ENCODE results near the gene TRAPPC3L.

TRAPPC3L gene

DNA sequence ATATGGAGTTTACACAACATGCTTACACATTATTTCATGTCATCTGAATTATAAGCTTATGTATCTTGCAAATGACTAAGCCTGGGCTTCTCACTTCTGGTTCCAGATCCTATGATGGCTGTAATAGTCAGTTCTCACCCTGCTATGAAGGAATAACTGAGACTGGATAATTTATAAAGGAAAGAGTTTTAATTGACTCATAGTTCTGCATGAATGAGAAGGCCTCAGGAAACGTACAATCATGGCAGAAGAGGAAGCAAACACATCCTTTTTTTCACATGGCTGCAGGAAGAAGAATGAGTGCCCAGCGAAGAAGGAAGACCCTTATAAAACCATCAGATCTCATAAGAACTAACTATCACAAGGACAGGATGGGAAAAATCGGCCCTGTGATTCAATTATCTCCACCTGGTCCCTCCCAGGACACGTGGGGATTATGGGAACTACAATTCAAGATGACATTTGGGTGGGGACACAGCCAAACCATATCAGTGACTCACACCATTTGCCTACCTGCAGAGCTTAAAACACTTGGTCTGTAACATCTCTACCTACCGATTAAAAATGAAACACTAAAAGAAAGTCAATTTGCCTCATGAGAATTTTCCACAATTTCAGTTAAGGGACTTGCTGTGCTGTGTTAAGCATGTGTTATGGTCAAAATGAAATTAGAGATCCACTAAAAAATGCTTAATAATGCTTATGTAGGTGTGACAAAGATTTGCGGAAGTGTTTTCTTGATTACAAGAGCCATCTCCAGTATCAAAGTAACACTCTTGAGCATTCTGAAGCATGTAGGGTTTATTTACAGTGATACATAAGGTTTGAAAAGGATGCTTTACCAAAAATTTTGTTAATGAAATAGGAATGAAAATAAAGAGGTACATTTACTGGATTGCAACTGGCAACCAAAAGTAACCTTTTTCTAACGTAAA, 23.6 kb upstream of the TRAPPC3L start:
- Histone ChIP-seq H2AK5ac (ENCODE audit: low read length, severe bottlenecking) (no peak overlapping the region), H2BK12ac (ENCODE audit: low read length in 2 of 2) (no peak overlapping the region), H2AFZ (ENCODE audit: low read depth, low read length) (no peak overlapping the region), H3K27me3 (ENCODE audit: control insufficient read depth in 1 of 2, insufficient read depth in 1 of 2, low read length in 2 of 2) (no peaks in the 10 kb centered on the region), H2BK120ac (ENCODE audit: low read depth, low read length) (no peak overlapping the region), H3K4me2 (ENCODE audit: low read length, poor library complexity, severe bottlenecking) (no peak overlapping the region), H3K9me3 (ENCODE audit: control insufficient read depth, low read length) (no peaks in the 10 kb centered on the region), H3K36me3 (ENCODE audit: control insufficient read depth in 1 of 2, insufficient read depth in 2 of 2, low read depth in 1 of 2, low read length in 2 of 2) (peaks cover 0 to 1% of the 10 kb centered on the region in 2 experiments), H3K4me3 (ENCODE audit: insufficient read depth in 1 of 2, low read depth in 1 of 2, low read length in 2 of 2) (peak overlapping the region in 1 of 2 experiments; percentile 35), H3K27ac (ENCODE audit: low read length, poor library complexity, severe bottlenecking) (no peak overlapping the region), H4K91ac (ENCODE audit: low read length) (no peak overlapping the region), H3K9ac (ENCODE audit: low read length) (peak overlapping the region; percentile 96), H3K23ac (ENCODE audit: low read length in 2 of 2) (no peak overlapping the region), H3K79me1 (replicated peaks; ENCODE audit: low read length, poor library complexity, severe bottlenecking) (peaks cover 4% of the 10 kb centered on the region), H3K4ac (ENCODE audit: low read depth in 1 of 2, low read length in 2 of 2) (no peak overlapping the region), H2BK15ac (ENCODE audit: low read depth, poor library complexity, severe bottlenecking) (peak overlapping the region; percentile 36), H3K18ac (ENCODE audit: low read depth in 1 of 2, low read length in 2 of 2) (no peak overlapping the region), H4K8ac (ENCODE audit: low read length) (no peak overlapping the region), H3K14ac (ENCODE audit: low read length in 2 of 2) (no peak overlapping the region), H3K4me1 (ENCODE audit: control insufficient read depth, insufficient read depth, low read depth, low read length) (peaks cover 4% of the 10 kb centered on the region), H2BK5ac (ENCODE audit: low read depth, low read length, poor library complexity, severe bottlenecking) (no peak overlapping the region)
- DNase-seq: no peak
- WGBS: 72% methylated on average over 7 of the region's 7 CpGs

DNA sequence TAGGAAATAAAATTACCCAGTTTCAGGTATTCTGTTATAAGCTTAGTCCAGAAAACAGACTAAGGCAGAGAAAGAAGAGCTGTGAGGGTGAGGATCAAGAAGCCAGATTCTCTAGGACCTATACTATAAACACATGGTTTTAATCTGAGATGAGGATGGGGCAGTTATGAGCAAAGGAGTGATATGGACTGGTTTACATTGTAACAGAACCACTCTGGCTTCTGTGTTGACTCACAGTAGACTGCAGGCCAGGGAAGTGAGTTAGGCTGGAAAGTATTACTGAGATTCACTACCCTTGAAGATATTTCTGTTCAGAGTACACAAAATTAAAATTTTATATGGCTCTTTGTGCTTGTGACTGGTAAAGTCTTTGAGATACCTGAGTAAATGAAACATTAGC, 22.6 kb upstream of the TRAPPC3L start:
- Histone ChIP-seq H3K23ac (ENCODE audit: low read length in 2 of 2) (no peak overlapping the region), H4K8ac (ENCODE audit: low read length) (no peak overlapping the region), H3K9ac (ENCODE audit: low read length) (peak overlapping the region; percentile 96), H3K4me2 (ENCODE audit: low read length, poor library complexity, severe bottlenecking) (no peak overlapping the region), H2AFZ (ENCODE audit: low read depth, low read length) (no peak overlapping the region), H2BK15ac (ENCODE audit: low read depth, poor library complexity, severe bottlenecking) (no peak overlapping the region), H3K18ac (ENCODE audit: low read depth in 1 of 2, low read length in 2 of 2) (no peak overlapping the region), H2AK5ac (ENCODE audit: low read length, severe bottlenecking) (no peak overlapping the region), H3K79me1 (replicated peaks; ENCODE audit: low read length, poor library complexity, severe bottlenecking) (peaks cover 4% of the 10 kb centered on the region), H3K4me1 (ENCODE audit: control insufficient read depth, insufficient read depth, low read depth, low read length) (peaks cover 8% of the 10 kb centered on the region), H3K4ac (ENCODE audit: low read depth in 1 of 2, low read length in 2 of 2) (no peak overlapping the region), H3K27ac (ENCODE audit: low read length, poor library complexity, severe bottlenecking) (no peak overlapping the region), H3K4me3 (ENCODE audit: insufficient read depth in 1 of 2, low read depth in 1 of 2, low read length in 2 of 2) (no peak overlapping the region), H2BK120ac (ENCODE audit: low read depth, low read length) (no peak overlapping the region), H3K27me3 (ENCODE audit: control insufficient read depth in 1 of 2, insufficient read depth in 1 of 2, low read length in 2 of 2) (no peaks in the 10 kb centered on the region), H3K14ac (ENCODE audit: low read length in 2 of 2) (no peak overlapping the region), H3K9me3 (ENCODE audit: control insufficient read depth, low read length) (no peaks in the 10 kb centered on the region), H2BK5ac (ENCODE audit: low read depth, low read length, poor library complexity, severe bottlenecking) (no peak overlapping the region), H4K91ac (ENCODE audit: low read length) (no peak overlapping the region), H3K36me3 (ENCODE audit: control insufficient read depth in 1 of 2, insufficient read depth in 2 of 2, low read depth in 1 of 2, low read length in 2 of 2) (no peaks in the 10 kb centered on the region), H2BK12ac (ENCODE audit: low read length in 2 of 2) (no peak overlapping the region)
- DNase-seq: no peak

DNA sequence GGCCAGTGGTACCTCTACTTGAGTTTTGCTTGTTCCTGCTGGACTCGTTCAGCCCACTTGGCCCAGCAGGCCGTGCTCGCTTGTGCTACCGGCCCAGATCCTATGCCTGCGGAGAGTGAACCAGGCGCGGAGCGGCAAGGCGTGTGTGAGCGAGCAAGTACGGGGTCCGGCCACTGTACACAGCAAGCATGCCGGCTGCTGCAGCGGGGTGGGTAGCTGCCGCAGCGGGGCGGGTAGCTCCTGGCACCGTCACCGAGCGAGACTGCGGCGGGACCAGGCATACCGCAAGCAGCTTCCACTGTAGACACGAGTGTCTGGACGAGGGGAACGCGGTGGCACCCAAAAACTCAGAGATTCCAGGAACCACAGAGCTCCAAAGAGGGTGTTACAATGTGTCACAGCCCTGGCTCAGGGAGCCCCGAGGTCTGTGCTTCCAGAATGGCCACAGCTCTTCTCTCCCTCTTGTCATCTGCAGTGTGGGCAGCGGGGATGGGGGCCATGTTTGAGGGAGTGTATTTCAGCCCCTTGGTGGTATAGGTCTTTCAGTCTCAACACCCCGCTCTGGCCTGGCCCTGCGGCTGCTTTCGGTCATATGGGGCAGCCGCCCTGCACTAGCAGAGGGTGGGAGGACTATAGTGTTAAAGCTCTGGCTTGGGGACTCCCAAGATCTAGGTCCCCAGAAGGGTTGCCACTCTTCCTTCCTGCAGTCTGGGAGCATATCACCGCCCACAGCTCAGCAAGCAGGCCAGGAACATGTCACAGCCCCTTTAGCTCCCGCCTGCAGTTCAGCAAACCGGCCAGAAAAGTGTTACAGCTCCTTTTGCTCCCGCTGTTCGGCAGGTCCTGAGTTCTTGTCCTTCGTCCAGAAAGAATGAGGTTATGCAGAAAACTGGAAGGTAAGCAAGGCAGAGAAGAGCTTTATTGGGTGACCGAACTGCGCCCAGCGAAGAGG, 19.7 kb upstream of the TRAPPC3L start:
- H2BK15ac ChIP-seq (ENCODE audit: low read depth, poor library complexity, severe bottlenecking): no peak overlapping the region
- H3K27me3 ChIP-seq (ENCODE audit: control insufficient read depth in 1 of 2, insufficient read depth in 1 of 2, low read length in 2 of 2): no peaks in the 10 kb centered on the region
- no peak overlapping the region for H2AFZ ChIP-seq (ENCODE audit: low read depth, low read length)
- H3K14ac ChIP-seq (ENCODE audit: low read length in 2 of 2): no peak overlapping the region
- peaks cover 9% of the 10 kb centered on the region for H3K4me1 ChIP-seq (ENCODE audit: control insufficient read depth, insufficient read depth, low read depth, low read length)
- peaks cover 2% of the 10 kb centered on the region for H3K79me1 ChIP-seq (replicated peaks; ENCODE audit: low read length, poor library complexity, severe bottlenecking)
- H4K91ac ChIP-seq (ENCODE audit: low read length): peak overlapping the region; percentile 14
- H2BK5ac ChIP-seq (ENCODE audit: low read depth, low read length, poor library complexity, severe bottlenecking): no peak overlapping the region
- H3K4ac ChIP-seq (ENCODE audit: low read depth in 1 of 2, low read length in 2 of 2): no peak overlapping the region
- no peak overlapping the region for H3K27ac ChIP-seq (ENCODE audit: low read length, poor library complexity, severe bottlenecking)
- peak overlapping the region in 1 of 2 experiments; percentile 60 for H3K4me3 ChIP-seq (ENCODE audit: insufficient read depth in 1 of 2, low read depth in 1 of 2, low read length in 2 of 2)
- no peak for DNase-seq
- H3K36me3 ChIP-seq (ENCODE audit: control insufficient read depth in 1 of 2, insufficient read depth in 2 of 2, low read depth in 1 of 2, low read length in 2 of 2): no peaks in the 10 kb centered on the region
- H2BK120ac ChIP-seq (ENCODE audit: low read depth, low read length): no peak overlapping the region
- 91% methylated on average over 42 of the region's 42 CpGs for whole genome bisulfite sequencing
- H3K4me2 ChIP-seq (ENCODE audit: low read length, poor library complexity, severe bottlenecking): no peak overlapping the region
- peak overlapping the region in 1 of 2 experiments; percentile 66 for H2BK12ac ChIP-seq (ENCODE audit: low read length in 2 of 2)
- no peak overlapping the region for H4K8ac ChIP-seq (ENCODE audit: low read length)
- H3K9me3 ChIP-seq (ENCODE audit: control insufficient read depth, low read length): no peaks in the 10 kb centered on the region
- H2AK5ac ChIP-seq (ENCODE audit: low read length, severe bottlenecking): no peak overlapping the region
- no peak overlapping the region for H3K23ac ChIP-seq (ENCODE audit: low read length in 2 of 2)
- no peak overlapping the region for H3K18ac ChIP-seq (ENCODE audit: low read depth in 1 of 2, low read length in 2 of 2)
- H3K9ac ChIP-seq (ENCODE audit: low read length): peak overlapping the region; percentile 61

DNA sequence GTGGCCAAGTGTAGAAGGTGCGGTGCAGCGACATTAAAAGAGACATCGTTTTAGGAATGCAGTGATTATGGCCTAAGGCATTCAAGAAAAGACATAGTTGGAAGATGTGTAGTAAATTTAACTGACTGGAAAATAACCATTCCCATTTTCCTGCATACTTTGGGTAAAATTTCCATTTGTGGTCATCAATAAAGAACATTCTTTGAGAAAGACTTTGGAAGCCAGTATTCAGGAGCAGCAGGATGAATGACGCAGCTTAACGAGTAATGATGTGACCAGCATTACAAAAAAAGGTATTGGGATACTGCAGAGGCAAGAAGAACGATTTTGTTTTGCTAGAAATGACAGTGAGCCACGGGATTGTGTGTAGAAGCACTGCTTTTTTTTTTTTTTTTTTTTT, 18.8 kb upstream of the TRAPPC3L start:
- Histone ChIP-seq H3K4me2 (ENCODE audit: low read length, poor library complexity, severe bottlenecking) (no peak overlapping the region), H3K79me1 (replicated peaks; ENCODE audit: low read length, poor library complexity, severe bottlenecking) (no peaks in the 10 kb centered on the region), H4K91ac (ENCODE audit: low read length) (no peak overlapping the region), H3K14ac (ENCODE audit: low read length in 2 of 2) (no peak overlapping the region), H2BK12ac (ENCODE audit: low read length in 2 of 2) (no peak overlapping the region), H2BK120ac (ENCODE audit: low read depth, low read length) (no peak overlapping the region), H3K23ac (ENCODE audit: low read length in 2 of 2) (no peak overlapping the region), H4K8ac (ENCODE audit: low read length) (no peak overlapping the region), H3K4me3 (ENCODE audit: insufficient read depth in 1 of 2, low read depth in 1 of 2, low read length in 2 of 2) (no peak overlapping the region), H3K9ac (ENCODE audit: low read length) (peak overlapping the region; percentile 61), H2BK5ac (ENCODE audit: low read depth, low read length, poor library complexity, severe bottlenecking) (no peak overlapping the region), H3K36me3 (ENCODE audit: control insufficient read depth in 1 of 2, insufficient read depth in 2 of 2, low read depth in 1 of 2, low read length in 2 of 2) (no peaks in the 10 kb centered on the region), H3K4ac (ENCODE audit: low read depth in 1 of 2, low read length in 2 of 2) (no peak overlapping the region), H3K18ac (ENCODE audit: low read depth in 1 of 2, low read length in 2 of 2) (no peak overlapping the region), H2AK5ac (ENCODE audit: low read length, severe bottlenecking) (no peak overlapping the region), H2BK15ac (ENCODE audit: low read depth, poor library complexity, severe bottlenecking) (no peak overlapping the region), H3K4me1 (ENCODE audit: control insufficient read depth, insufficient read depth, low read depth, low read length) (peaks cover 9% of the 10 kb centered on the region), H2AFZ (ENCODE audit: low read depth, low read length) (no peak overlapping the region), H3K9me3 (ENCODE audit: control insufficient read depth, low read length) (no peaks in the 10 kb centered on the region), H3K27me3 (ENCODE audit: control insufficient read depth in 1 of 2, insufficient read depth in 1 of 2, low read length in 2 of 2) (no peaks in the 10 kb centered on the region), H3K27ac (ENCODE audit: low read length, poor library complexity, severe bottlenecking) (no peak overlapping the region)
- 78% methylated on average over 4 of the region's 7 CpGs for WGBS
- DNase-seq: no peak
